Fibroblast of skin of right quadriceps (primary cell): ENCODE results near the gene RHBDL1.

Source experiments
- DNase-seq: peaks from one replicate; pipeline ENCODE4 v3.0.0-alpha.2; 2013

RHBDL1 gene

DNA sequence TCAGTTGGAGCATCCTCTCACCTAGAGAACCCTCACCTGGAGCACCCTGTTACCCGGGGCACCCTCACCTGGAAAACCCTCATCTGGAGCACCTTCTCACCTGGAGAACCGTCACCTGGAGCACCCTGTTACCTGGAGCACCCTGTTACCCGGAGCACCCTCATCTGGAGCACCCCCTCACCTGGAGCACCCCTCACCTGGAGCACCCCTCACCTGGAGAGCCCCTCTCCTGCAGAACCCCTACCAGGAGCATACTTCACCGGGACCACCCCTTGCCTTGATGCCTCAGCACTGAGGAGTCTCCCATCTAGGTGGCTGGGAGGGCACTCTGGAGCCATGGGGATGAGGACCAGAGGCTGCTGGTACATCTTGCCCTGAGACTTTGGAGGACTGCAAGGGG is 33.5 kb downstream of the RHBDL1 start:
- no peak for DNase-seq

- peak; percentile 77 for DNase-seq
Measured at GRCh38 chr16:709566-710499, 34.4 kb downstream of the RHBDL1 start.

GRCh38 chr16:710500-711075 is 35.1 kb downstream of the RHBDL1 start:
- DNase-seq, result no peak

GRCh38 chr16:711084-711483 is 35.6 kb downstream of the RHBDL1 start:
- DNase-seq, result no peak

DNA sequence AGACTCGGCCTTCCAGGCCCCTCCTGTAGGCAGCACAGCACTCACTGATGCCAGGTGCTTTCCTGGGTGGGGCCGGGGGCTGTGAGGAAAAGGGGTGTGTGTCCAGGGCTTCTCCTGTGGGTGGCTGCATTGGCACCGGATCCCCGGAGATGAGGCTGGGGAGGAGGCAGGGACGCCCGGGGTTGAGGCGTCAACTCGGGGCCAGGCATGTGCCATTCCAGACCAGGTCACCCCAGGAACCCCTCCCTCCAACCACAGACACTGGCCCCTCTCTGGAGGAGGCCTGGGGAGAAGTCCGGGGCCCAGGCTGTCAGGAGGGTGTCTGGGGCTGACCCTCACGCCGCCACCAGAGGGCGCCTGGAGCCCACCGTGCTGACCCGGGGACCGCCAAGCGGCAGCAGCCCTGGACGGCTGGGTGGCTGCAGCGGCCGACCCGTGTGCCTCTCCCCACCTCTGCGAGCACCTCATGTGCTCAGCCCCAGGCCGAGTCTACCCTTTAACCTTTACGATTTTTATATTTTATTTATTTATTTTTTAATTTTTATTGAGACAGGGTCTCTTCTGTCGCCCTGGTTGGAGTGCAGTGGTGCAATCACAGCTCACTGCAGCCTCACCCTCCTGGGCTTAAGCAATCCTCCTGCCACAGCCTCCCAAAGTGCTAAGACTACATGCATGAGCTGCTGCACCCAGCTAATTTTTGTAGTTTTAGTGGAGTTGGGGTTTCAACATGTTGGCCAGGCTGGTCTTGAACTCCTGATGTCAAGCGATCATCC is 36.3 kb downstream of the RHBDL1 start:
- peak; percentile 57 for DNase-seq

DNA sequence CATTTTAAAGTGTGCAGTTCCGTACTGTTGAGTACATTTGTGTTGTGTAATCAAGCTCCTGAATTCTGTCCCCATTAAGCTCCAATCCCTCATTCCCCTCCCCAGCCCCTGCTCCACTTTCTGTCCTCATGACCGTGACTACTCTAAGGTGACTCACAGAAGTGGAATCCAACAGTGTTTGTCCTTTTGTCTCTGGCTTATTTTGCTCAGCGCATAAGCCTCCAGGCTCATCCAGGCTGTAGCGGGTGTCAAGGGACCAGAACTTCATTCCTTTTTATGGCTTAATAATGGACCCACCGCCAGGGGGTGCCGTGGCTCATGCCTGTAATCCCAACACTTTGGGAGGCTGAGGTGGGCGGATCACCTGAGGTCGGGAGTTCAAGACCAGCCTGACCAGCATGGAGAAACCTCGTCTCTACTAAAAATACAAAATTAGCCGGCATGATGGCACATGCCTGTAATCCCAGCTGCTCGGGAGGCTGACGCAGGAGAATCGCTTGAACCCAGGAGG is 37.3 kb downstream of the RHBDL1 start:
- peak; percentile 95 for DNase-seq

- no peak for DNase-seq
Measured at GRCh38 chr16:714079-714478, 38.6 kb downstream of the RHBDL1 start.

GRCh38 chr16:714558-715476 is 39.3 kb downstream of the RHBDL1 start, which contains the start of gene METRN:
METRN (plus strand) TSS chr16:715118; CDS start chr16:715290, 172 bp downstream.
- peak; percentile 84 for DNase-seq

GRCh38 chr16:715477-716199 is 40.2 kb downstream of the RHBDL1 start:
- DNase-seq, result peak; percentile 29

DNA sequence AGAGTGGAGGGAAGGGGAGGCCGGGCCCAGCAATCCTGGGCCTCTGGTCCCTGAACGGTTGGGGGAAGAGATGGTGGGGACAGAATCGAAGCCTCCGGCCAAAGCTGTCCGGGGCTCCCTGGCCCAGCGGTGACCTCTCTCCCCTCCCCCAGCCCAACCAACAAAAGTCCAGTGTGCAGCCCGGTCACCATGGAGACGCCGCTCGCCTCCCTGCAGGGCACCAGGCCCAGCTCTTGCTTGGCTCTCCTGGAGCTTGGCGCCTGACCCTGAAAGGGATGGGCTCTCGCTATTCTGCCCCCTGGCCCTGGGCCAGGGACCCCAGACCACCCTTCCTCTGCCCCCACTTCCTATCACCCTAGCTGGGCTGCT is 40.7 kb downstream of the RHBDL1 start:
- no peak for DNase-seq

- DNase-seq, result no peak
Measured at GRCh38 chr16:716768-717325, 41.4 kb downstream of the RHBDL1 start.

DNA sequence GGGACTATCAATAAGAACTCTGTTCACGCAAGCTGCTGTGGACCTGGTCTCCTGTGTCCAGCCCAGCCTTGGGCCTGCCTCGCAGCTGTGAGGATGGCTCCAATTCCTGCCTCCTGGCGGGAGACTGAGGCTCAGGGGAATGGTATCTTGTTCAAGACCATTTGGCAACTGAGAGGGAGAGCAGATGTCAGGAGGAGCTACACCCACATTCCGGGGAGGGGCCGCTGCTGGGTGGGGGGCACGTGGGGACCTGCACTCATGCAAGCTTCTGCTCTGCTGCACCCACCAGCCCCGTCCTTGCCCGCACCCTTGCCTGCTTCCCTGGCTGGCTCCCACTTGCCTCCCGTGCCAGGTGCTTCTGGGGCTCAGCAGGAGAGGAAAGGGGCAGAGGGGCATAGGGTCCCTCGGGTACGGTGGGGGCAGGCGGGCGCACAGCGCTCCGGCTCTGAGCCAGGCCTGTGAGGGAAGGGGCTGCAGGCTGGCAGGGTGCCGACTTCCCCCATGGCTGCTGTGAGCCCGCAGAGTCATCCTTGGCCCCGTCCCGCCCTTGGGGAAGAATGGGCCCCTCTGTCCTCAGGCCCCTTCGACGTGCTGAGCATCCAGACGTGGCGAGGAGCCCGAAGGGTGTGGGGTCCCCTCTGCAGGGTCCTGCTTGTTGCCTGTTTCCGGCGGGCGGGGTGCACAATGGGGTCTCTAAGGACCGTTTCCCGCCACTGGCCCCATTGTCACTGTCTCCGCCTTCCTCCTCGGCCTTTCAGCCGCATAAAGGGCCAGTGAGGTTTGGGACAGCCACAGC is 42.2 kb downstream of the RHBDL1 start:
- DNase-seq, result no peak

DNA sequence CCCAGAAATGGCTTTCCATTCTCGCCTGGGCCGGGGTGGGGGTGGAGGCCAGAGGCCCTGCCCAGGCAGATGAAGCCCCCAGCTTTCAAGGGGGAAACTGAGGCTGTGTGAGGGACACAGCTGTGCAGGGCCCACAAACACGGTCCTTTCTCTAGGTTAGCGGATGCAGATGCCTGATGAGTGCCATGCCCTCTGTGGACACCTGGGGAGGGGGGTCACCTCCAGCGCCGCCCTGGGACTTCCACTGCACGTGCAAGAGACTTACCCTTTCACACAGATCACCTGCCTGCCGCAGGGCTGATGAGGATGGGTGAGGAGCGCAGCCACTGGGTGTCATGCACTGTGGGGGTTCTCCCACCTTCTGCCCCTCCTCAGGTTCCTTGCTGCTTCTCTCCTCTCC is 42.9 kb downstream of the RHBDL1 start:
- no peak for DNase-seq

- no peak for DNase-seq
Measured at GRCh38 chr16:718922-719321, 43.5 kb downstream of the RHBDL1 start.

- DNase-seq, result no peak
Measured at GRCh38 chr16:719815-720446, 44.5 kb downstream of the RHBDL1 start.

DNA sequence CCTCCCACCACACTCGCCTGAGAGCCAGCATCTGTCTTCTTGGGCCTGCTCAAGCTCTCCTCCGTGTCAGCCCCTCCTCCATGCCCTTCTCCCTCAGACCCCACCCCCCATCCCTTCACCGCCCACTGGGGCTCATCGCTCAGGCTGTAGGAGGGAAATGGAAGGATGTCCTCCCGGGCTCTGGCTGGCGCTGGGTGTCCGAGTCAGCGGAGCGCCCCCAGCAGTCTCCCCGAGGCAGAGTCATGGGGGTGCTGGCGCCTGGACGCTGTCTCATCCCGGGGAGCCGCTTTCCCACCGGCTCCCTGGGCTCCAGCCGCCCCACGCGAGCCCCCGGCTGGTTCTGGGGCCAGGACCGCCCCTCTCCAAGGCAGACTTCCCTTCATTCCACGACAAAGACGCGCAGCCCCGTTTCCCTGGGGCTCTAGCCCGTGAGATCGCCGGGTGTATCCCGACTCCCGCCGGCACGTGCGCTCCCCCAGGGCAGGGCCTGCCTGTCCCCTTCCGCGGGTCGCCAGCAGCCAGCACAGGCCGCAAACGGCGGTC is 45.0 kb downstream of the RHBDL1 start:
- peak; percentile 73 for DNase-seq

DNA sequence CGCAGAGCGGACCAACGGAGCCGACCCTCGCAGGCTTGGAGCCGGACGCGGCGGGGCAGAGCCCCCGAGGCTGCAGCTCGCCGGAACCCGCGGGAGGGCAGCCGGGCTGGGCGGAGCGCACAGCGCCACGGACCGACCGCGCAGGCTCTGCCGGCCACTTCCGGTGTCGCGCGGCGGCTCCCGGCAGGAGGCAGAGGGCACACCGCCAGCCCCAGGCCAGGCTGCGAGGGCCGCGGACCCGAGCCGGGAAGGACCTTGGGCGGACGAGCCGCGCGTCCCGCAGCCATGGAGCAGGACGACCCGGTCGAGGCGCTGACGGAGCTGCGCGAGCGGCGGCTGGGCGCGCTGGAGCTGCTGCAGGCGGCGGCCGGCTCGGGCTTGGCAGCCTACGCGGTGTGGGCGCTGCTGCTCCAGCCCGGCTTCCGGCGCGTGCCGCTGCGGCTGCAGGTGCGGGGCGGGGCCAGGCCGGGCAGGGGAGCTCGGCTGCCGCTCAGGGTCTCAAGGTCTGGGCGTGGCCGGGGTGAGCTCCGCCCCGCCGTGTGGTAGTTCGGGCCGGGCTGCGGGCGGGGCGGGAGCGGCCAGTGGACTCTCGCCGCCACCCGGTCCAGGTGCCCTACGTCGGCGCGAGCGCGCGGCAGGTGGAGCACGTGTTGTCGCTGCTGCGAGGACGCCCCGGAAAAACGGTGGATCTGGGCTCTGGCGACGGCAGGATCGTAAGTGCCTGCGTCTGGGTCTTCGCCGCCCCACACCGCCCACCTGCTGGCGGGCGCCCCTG is 45.7 kb downstream of the RHBDL1 start, which contains the start of gene ANTKMT:
ANTKMT (plus strand) TSS at position 157 of the 775 bp plus-strand sequence; CDS start at position 286, 129 bp downstream.
- peak; percentile 63 for DNase-seq

DNA sequence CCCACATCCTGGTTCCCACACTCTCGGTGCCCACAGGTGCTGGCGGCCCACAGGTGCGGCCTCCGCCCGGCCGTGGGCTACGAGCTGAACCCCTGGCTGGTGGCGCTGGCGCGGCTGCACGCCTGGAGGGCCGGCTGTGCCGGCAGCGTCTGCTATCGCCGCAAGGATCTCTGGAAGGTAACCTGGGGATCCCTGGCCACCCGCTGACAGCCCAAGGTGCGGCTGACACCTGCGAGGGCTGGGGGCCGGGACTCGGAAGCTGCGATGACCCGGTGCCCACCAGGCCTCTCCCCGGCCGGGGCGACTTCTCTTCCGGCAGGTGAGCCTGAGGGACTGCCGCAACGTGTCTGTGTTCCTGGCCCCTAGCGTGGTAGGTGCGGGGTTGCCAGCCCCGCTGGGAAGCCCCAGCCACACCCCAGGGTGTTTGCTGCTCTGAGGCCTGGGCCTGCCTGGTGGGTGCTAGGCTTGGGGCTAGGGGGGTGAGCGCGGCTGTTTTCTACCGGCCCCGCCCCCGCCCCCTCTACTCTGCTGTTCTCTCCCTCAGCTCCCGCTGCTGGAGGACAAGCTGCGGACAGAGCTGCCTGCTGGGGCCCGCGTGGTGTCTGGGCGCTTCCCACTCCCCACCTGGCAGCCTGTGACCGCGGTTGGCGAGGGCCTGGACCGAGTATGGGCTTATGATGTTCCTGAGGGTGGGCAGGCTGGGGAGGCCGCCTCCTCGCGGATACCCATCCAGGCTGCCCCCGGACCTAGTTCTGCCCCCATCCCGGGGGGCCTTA is 46.5 kb downstream of the RHBDL1 start:
- no peak for DNase-seq
